Fibroblast of the aortic adventitia (primary cell): ENCODE measurements around the gene DHX9. TPM values are rescaled to one million over a fixed set of nuclear protein-coding genes. Genes with fewer than 3 reads are reported as not detected.

Experiments used
- DNase-seq: peaks from one replicate; pipeline ENCODE4 v3.0.0-alpha.2; 2010; ENCODE audit warnings: low read depth
- H3K4me3 ChIP-seq: 2 replicates; pipeline ENCODE4 v1.5.1; 2011; ENCODE audit warnings: low read depth, mild to moderate bottlenecking, control low read depth, low read length, moderate library complexity
- total RNA-seq: library from RNA; depleted of rRNA; stranded (reverse); fragments of >200 nt; gene quantifications from 2 replicates; pipeline ENCODE4 v1.2.3, GENCODE V29; 2012; ENCODE audit warnings: low replicate concordance
- TF ChIP-seq, protein P1 (sequence below): IDR thresholded peaks from 2 replicates; pipeline ENCODE4 v1.5.1; 2011; ENCODE audit warnings: mild to moderate bottlenecking, low read length, control low read depth, inconsistent platforms; ENCODE audit not compliant: insufficient read depth

DHX9 gene
- total RNA-seq, 1 donor: 153 TPM

- H3K4me3 ChIP-seq: no peak overlapping the region
- TF ChIP-seq, protein P1, sequence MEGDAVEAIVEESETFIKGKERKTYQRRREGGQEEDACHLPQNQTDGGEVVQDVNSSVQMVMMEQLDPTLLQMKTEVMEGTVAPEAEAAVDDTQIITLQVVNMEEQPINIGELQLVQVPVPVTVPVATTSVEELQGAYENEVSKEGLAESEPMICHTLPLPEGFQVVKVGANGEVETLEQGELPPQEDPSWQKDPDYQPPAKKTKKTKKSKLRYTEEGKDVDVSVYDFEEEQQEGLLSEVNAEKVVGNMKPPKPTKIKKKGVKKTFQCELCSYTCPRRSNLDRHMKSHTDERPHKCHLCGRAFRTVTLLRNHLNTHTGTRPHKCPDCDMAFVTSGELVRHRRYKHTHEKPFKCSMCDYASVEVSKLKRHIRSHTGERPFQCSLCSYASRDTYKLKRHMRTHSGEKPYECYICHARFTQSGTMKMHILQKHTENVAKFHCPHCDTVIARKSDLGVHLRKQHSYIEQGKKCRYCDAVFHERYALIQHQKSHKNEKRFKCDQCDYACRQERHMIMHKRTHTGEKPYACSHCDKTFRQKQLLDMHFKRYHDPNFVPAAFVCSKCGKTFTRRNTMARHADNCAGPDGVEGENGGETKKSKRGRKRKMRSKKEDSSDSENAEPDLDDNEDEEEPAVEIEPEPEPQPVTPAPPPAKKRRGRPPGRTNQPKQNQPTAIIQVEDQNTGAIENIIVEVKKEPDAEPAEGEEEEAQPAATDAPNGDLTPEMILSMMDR: no peak
- DNase-seq: no peak
Measured at GRCh38 chr1:182927693-182928433, 88.7 kb downstream of the DHX9 start.

DNA sequence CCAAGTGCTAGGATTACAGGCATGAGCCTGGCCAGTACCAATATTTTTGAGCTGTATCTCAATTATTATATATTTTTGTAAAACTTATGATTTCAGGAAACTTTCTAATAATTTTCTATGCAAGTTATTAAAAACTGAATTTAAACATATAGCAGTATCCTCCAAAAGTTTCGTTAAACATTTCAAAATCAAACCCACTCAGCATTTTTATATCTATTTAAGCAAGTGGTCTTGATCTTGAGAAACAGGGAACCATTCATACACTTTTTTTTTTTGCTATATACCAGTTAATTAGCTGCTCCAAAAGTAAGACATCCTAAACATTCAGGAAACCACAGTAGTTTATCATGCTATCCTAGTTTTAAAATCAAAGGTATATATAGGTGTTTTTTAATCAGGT is 91.8 kb downstream of the DHX9 start:
- no peak for DNase-seq
- TF ChIP-seq, protein P1: no peak
- H3K4me3 ChIP-seq: no peak overlapping the region

DNA sequence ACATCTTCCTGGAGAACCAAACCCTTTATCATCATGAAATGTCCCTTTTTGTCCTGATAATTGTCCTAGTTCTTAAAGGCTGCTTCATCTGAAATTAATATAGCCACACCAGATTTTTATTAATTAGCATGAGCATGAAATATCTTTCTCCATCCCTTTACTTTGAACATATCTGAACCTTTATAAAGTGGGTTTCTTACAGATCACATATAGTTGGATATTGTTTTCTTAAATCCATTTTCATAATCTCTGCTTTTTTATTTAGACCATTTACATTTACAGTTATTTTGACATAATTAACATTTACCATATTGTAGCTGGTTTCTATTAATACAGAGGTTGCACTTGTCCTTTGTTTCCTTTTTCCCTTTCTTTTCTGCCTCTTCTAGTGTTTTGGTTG is 96.6 kb downstream of the DHX9 start:
- TF ChIP-seq, protein P1: no peak
- H3K4me3 ChIP-seq: no peak overlapping the region
- no peak for DNase-seq

Other genes starting within 250 kb of the DHX9 start
- gene RGS16, start 235.0 kb upstream of the DHX9 start, total RNA-seq: 2.3 and 2.5 TPM in 2 replicates
- 0.16 TPM in 1 of 2 replicates, not detected in the other for gene RGS8, start 154.8 kb upstream of the DHX9 start, total RNA-seq
- 2.3 and 3.8 TPM in 2 replicates for gene NPL, start 49.6 kb upstream of the DHX9 start, total RNA-seq
- 0.98 TPM in 1 of 2 replicates, not detected in the other for gene SHCBP1L, start 113.8 kb downstream of the DHX9 start, total RNA-seq
- 564 and 789 TPM in 2 replicates for gene LAMC1, start 184.1 kb downstream of the DHX9 start, total RNA-seq